GM12891 (cell line): ENCODE results near the gene GNB1.

Source experiments
- PAX5 ChIP-seq: IDR thresholded peaks from 2 replicates; pipeline ENCODE4 v1.6.1; 2011; ENCODE audit warnings: low read length, moderate library complexity, mild to moderate bottlenecking; ENCODE audit not compliant: insufficient read depth, severe bottlenecking
- POLR2A ChIP-seq: IDR thresholded peaks from 2 replicates; pipeline ENCODE4 v1.6.1; 2011; ENCODE audit warnings: low read depth, low read length, control low read depth
- POLR2AphosphoS5 ChIP-seq: IDR thresholded peaks from 2 replicates; pipeline ENCODE4 v1.6.1; 2011; ENCODE audit warnings: low read depth, low read length, control low read depth
- POU2F2 ChIP-seq: IDR thresholded peaks from 2 replicates; pipeline ENCODE4 v1.6.1; 2011; ENCODE audit warnings: low read depth, mild to moderate bottlenecking, control low read depth, low read length, moderate library complexity
- SPI1 ChIP-seq: IDR thresholded peaks from 2 replicates; pipeline ENCODE4 v1.6.1; 2011; ENCODE audit warnings: low read depth, low read length, control low read depth
- TAF1 ChIP-seq: IDR thresholded peaks from 2 replicates; pipeline ENCODE4 v1.6.1; 2011; ENCODE audit warnings: low read depth, low read length, control low read depth

- TF ChIP-seq POLR2A, result no peak
- TF ChIP-seq POLR2AphosphoS5, result no peak; the same call in 1 of the 2 replicates
- TF ChIP-seq TAF1, result no peak
- TF ChIP-seq POU2F2, result no peak
- no peak for TF ChIP-seq SPI1
- no peak for TF ChIP-seq PAX5
Measured at GRCh38 chr1:1873186-1873585, 17.7 kb downstream of the GNB1 start.
